ENCODE data around the gene TATDN3.
"Not testable (repeated sequence)": the region's sequence is repeated elsewhere in the genome, so short reads cannot be mapped to it uniquely, and the experiment has no call there.

TATDN3 gene

GRCh38 chr1:212775241-212775640 is 16.5 kb upstream of the TATDN3 start:
- DNase-seq (ENCODE audit: low read depth) = no peak

- DNase-seq (ENCODE audit: low read depth) = no peak
Measured at GRCh38 chr1:212777151-212777550, 14.5 kb upstream of the TATDN3 start.

GRCh38 chr1:212779086-212779485 is 12.6 kb upstream of the TATDN3 start:
- DNase-seq (ENCODE audit: low read depth) = not testable (repeated sequence)

- no peak for DNase-seq (ENCODE audit: low read depth)
Measured at GRCh38 chr1:212780759-212781158, 10.9 kb upstream of the TATDN3 start.

- DNase-seq (ENCODE audit: low read depth) = no peak
Measured at GRCh38 chr1:212781225-212781624, 10.5 kb upstream of the TATDN3 start.

GRCh38 chr1:212782422-212783154 is 9.1 kb upstream of the TATDN3 start:
- no peak for DNase-seq (ENCODE audit: low read depth)

- DNase-seq (ENCODE audit: low read depth) = no peak
Measured at GRCh38 chr1:212783976-212784375, 7.7 kb upstream of the TATDN3 start.

- DNase-seq (ENCODE audit: low read depth) = no peak
Measured at GRCh38 chr1:212785871-212786270, 5.8 kb upstream of the TATDN3 start.

- no peak for DNase-seq (ENCODE audit: low read depth)
Measured at GRCh38 chr1:212791261-212791675, 426 bp upstream of the TATDN3 start.

GRCh38 chr1:212792396-212792908 is 758 bp downstream of the TATDN3 start:
- DNase-seq (ENCODE audit: low read depth) = no peak

- no peak for DNase-seq (ENCODE audit: low read depth)
Measured at GRCh38 chr1:212794561-212795014, 2.9 kb downstream of the TATDN3 start.

- no peak for DNase-seq (ENCODE audit: low read depth)
Measured at GRCh38 chr1:212797681-212798080, 6.0 kb downstream of the TATDN3 start.

GRCh38 chr1:212805767-212806166 is 14.1 kb downstream of the TATDN3 start:
- DNase-seq (ENCODE audit: low read depth) = no peak

GRCh38 chr1:212814537-212815334 is 23.0 kb downstream of the TATDN3 start:
- no peak for DNase-seq (ENCODE audit: low read depth)

GRCh38 chr1:212816567-212817278 is 25.0 kb downstream of the TATDN3 start:
- no peak for DNase-seq (ENCODE audit: low read depth)

GRCh38 chr1:212819726-212820125 is 28.0 kb downstream of the TATDN3 start:
- no peak for DNase-seq (ENCODE audit: low read depth)

GRCh38 chr1:212820969-212821368 is 29.3 kb downstream of the TATDN3 start:
- DNase-seq (ENCODE audit: low read depth) = no peak

GRCh38 chr1:212822956-212823355 is 31.3 kb downstream of the TATDN3 start:
- no peak for DNase-seq (ENCODE audit: low read depth)

GRCh38 chr1:212824201-212824600 is 32.5 kb downstream of the TATDN3 start:
- no peak for DNase-seq (ENCODE audit: low read depth)

GRCh38 chr1:212825798-212826452 is 34.2 kb downstream of the TATDN3 start:
- DNase-seq (ENCODE audit: low read depth) = no peak

- DNase-seq (ENCODE audit: low read depth) = no peak
Measured at GRCh38 chr1:212827171-212827776, 35.6 kb downstream of the TATDN3 start.
